HG03108 (cell line): ENCODE results near the gene PDLIM5.

Experiments used
- ATAC-seq: cut with Tn5 transposase; IDR thresholded peaks from one replicate; pipeline ENCODE4 v1.9.1; 2021; ENCODE audit warnings: moderate library complexity; ENCODE audit not compliant: unreplicated experiment

PDLIM5 gene

GRCh38 chr4:94426783-94427182 lies 25.0 kb upstream of the PDLIM5 start:
- ATAC-seq: no peak

GRCh38 chr4:94428884-94429283 lies 22.9 kb upstream of the PDLIM5 start:
- ATAC-seq: no peak

GRCh38 chr4:94430406-94430805 lies 21.3 kb upstream of the PDLIM5 start:
- no peak for ATAC-seq

- no peak for ATAC-seq
Observed at GRCh38 chr4:94431388-94431787, 20.4 kb upstream of the PDLIM5 start.

GRCh38 chr4:94434505-94434904 lies 17.2 kb upstream of the PDLIM5 start:
- ATAC-seq: no peak

- ATAC-seq: no peak
Observed at GRCh38 chr4:94435874-94436273, 15.9 kb upstream of the PDLIM5 start.

GRCh38 chr4:94436512-94436911 lies 15.2 kb upstream of the PDLIM5 start:
- no peak for ATAC-seq

- no peak for ATAC-seq
Observed at GRCh38 chr4:94439606-94440005, 12.1 kb upstream of the PDLIM5 start.

- no peak for ATAC-seq
Observed at GRCh38 chr4:94441838-94442237, 9.9 kb upstream of the PDLIM5 start.

GRCh38 chr4:94442251-94442650 lies 9.5 kb upstream of the PDLIM5 start:
- ATAC-seq: no peak

- ATAC-seq: no peak
Observed at GRCh38 chr4:94446386-94446785, 5.4 kb upstream of the PDLIM5 start.

- no peak for ATAC-seq
Observed at GRCh38 chr4:94447754-94448411, 3.9 kb upstream of the PDLIM5 start.

GRCh38 chr4:94448815-94449375 lies 2.8 kb upstream of the PDLIM5 start:
- no peak for ATAC-seq

GRCh38 chr4:94451051-94451694 lies 569 bp upstream of the PDLIM5 start:
- ATAC-seq: no peak

- no peak for ATAC-seq
Observed at GRCh38 chr4:94452476-94453371, 982 bp downstream of the PDLIM5 start.

- no peak for ATAC-seq
Observed at GRCh38 chr4:94453391-94453963, 1.7 kb downstream of the PDLIM5 start.

GRCh38 chr4:94454405-94454804 lies 2.7 kb downstream of the PDLIM5 start:
- no peak for ATAC-seq

GRCh38 chr4:94455081-94455480 lies 3.3 kb downstream of the PDLIM5 start:
- ATAC-seq: no peak

- ATAC-seq: no peak
Observed at GRCh38 chr4:94457692-94458106, 6.0 kb downstream of the PDLIM5 start.

- no peak for ATAC-seq
Observed at GRCh38 chr4:94458682-94459081, 6.9 kb downstream of the PDLIM5 start.
